Transverse colon (tissue), 4 donors: ENCODE results near the gene CHST11. TPM values are rescaled to one million over a fixed set of nuclear protein-coding genes. Genes with fewer than 3 reads are reported as not detected.
"Not testable (repeated sequence)": the region's sequence is repeated elsewhere in the genome, so short reads cannot be mapped to it uniquely, and the experiment has no call there.

Source experiments
- DNase-seq: peaks from one replicate; pipeline ENCODE4 v3.0.0-alpha.2; 2019
- H3K27ac ChIP-seq, 4 donors: fragments of 200-600 bp; sonication (generic); 2 replicates each; pipeline ENCODE4 v1.5.1; 2016 to 2018; ENCODE audit warnings: inconsistent platforms in 4 of 4
- H3K27me3 ChIP-seq: fragments of 200-600 bp; sonication (generic); 2 replicates; pipeline ENCODE4 v1.5.1; 2017; ENCODE audit warnings: inconsistent platforms
- H3K36me3 ChIP-seq, 4 donors: fragments of 200-600 bp; sonication (generic); 2 replicates each; pipeline ENCODE4 v1.5.1; 2017 to 2019; ENCODE audit warnings: inconsistent platforms in 4 of 4
- H3K4me1 ChIP-seq, 4 donors: fragments of 200-600 bp; sonication (generic); 2 replicates each; pipeline ENCODE4 v1.5.1; 2017 to 2020; ENCODE audit warnings: inconsistent platforms in 4 of 4
- H3K4me3 ChIP-seq, 4 donors: fragments of 200-600 bp; sonication (generic); 1 replicate in 1 of 4; 2 replicates in 3 of 4; pipeline versions ENCODE4 v1.5.1 to v1.6.1; 2017 to 2019; ENCODE audit warnings: inconsistent platforms in 4 of 4
- H3K9me3 ChIP-seq, 2 donors: fragments of 200-600 bp; sonication (generic); 2 replicates each; pipeline ENCODE4 v1.5.1; 2017 to 2019; ENCODE audit warnings: inconsistent platforms in 2 of 2
- EP300 ChIP-seq: sonication (generic); formaldehyde crosslinking; IDR thresholded peaks from one replicate; pipeline ENCODE4 v1.6.1; 2017; ENCODE audit warnings: antibody characterized with exemption, low read depth
- POLR2A ChIP-seq: fragments of 450-650 bp; IDR thresholded peaks from one replicate; pipeline ENCODE4 v1.6.1; 2016; ENCODE audit warnings: antibody characterized with exemption, mild to moderate bottlenecking, moderate library complexity
- POLR2AphosphoS5 ChIP-seq, 3 donors: sonication (generic); formaldehyde crosslinking; IDR thresholded peaks; one replicate each; pipeline ENCODE4 v1.6.1; 2016; ENCODE audit warnings: antibody characterized with exemption in 3 of 3
- WGBS, 2 donors: methylation state at CpG; one replicate each; pipeline ENCODE4 v1.1.5; 2018; ENCODE audit warnings: low coverage in 1 of 2; 5-methylcytosine and 5-hydroxymethylcytosine counted together
- in situ Hi-C, 4 donors: fragments of 200-750 bp; cut with MboI; loops; one replicate each; pipeline versions ENCODE4 v1.15.0 to v1.15.1; 2017; ENCODE audit warnings: low sequenced_read_pairs in 3 of 4, low pct_ligation_motif_present in 1 of 4, low pct_unique_long_range_greater_than_20kb in 1 of 4
- intact Hi-C: fragments of 100-400 bp; cut with DNase I; formaldehyde crosslinking; loops from one replicate; pipeline ENCODE4 v1.15.1; 2023; ENCODE audit warnings: low total_unique reads
- small RNA-seq, 4 donors: library from RNA; depleted of rRNA; stranded (forward); fragments of <200 nt; gene quantifications; one replicate each; pipeline ENCODE3, GENCODE V24; 2016
- total RNA-seq, 4 donors: library from RNA; depleted of rRNA; stranded (reverse); fragments of >200 nt; gene quantifications; one replicate each; pipeline ENCODE4 v1.1.0, GENCODE V29; 2016
- TF ChIP-seq, protein P1 (sequence below), 5 experiments: fragments of 200-600 bp in 3 of 5; fragments of 450-650 bp in 2 of 5; sonication (generic) in 3 of 5; IDR thresholded peaks; 1 replicate in 2 of 5; 2 replicates in 3 of 5; pipeline ENCODE4 v1.5.1; 2016 to 2017; ENCODE audit warnings: antibody characterized with exemption in 5 of 5, inconsistent platforms in 3 of 5, mild to moderate bottlenecking in 2 of 5, moderate library complexity in 1 of 5

Gene CHST11
- total RNA-seq, 4 donors from 2014 or later: 4.2 to 123 (median 31.5) TPM

DNA sequence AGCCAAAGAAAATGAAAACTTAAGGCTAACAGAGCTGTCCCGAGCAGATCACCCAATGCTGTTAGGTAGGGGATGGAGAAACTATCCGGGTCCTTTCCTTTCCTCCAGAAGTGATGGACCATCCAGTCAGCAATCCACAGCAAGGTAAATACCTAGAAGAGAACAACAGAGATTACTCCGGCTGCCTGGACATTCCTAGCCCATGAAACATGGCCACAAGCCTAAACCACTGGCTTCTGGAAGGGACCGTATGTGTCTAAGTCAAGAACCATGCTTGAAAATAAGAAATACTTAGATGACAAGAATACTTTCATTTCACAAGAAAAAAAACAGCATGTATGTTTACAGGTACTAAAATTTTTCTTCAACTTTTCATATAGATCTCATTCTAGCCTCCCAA, 348.4 kb downstream of the CHST11 start:
- no peaks in the 10 kb centered on the region for H3K9me3 ChIP-seq
- in situ Hi-C loops (no loop called here), intact Hi-C loops (no loop called here)
- no peaks in the 10 kb centered on the region for H3K36me3 ChIP-seq
- 80 to 81% methylated on average over 2 to 4 of the region's 4 CpGs for WGBS, 2 donors
- no peaks in the 10 kb centered on the region for H3K27me3 ChIP-seq
- H3K27ac ChIP-seq: no peak overlapping the region
- DNase-seq: no peak
- H3K4me1 ChIP-seq: no peaks in the 10 kb centered on the region
- H3K4me3 ChIP-seq: no peak overlapping the region
- TF ChIP-seq EP300: no peak
- TF ChIP-seq, protein P1, sequence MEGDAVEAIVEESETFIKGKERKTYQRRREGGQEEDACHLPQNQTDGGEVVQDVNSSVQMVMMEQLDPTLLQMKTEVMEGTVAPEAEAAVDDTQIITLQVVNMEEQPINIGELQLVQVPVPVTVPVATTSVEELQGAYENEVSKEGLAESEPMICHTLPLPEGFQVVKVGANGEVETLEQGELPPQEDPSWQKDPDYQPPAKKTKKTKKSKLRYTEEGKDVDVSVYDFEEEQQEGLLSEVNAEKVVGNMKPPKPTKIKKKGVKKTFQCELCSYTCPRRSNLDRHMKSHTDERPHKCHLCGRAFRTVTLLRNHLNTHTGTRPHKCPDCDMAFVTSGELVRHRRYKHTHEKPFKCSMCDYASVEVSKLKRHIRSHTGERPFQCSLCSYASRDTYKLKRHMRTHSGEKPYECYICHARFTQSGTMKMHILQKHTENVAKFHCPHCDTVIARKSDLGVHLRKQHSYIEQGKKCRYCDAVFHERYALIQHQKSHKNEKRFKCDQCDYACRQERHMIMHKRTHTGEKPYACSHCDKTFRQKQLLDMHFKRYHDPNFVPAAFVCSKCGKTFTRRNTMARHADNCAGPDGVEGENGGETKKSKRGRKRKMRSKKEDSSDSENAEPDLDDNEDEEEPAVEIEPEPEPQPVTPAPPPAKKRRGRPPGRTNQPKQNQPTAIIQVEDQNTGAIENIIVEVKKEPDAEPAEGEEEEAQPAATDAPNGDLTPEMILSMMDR (IDR thresholded peaks at IDR 0.05): no peak
- TF ChIP-seq POLR2A: no peak
- TF ChIP-seq POLR2AphosphoS5 (IDR thresholded peaks at IDR 0.05): no peak

GRCh38 chr12:104806194-104806593, 349.4 kb downstream of the CHST11 start:
- intact Hi-C loops, H3K4me1 ChIP-seq, H3K27me3 ChIP-seq, H3K9me3 ChIP-seq, H3K4me3 ChIP-seq, DNase-seq, in situ Hi-C loops, H3K36me3 ChIP-seq, H3K27ac ChIP-seq: not testable (repeated sequence)
- 100% methylated on average over 2 of the region's 4 CpGs; no CpG with 5 or more reads in 1 of the 2 donors for WGBS, 2 donors

DNA sequence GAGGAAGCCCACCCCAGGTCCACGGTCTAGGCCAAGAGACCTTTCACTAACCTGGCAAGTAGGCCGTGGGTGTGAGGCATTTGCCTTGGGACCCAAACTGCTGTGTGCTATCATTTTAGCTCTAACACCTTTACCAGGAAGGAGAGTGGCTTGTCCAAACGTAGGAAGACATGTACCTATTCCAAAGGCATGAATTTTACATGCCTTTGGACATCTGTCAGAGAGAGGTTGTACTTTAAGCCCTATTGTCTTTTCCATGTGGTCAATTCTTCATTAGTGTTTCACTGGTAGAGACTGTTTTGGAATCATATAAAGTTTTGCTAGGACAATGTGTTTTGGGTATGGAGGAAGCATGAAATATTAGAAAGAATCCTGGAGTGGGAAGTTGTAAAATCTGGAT, 352.5 kb downstream of the CHST11 start:
- in situ Hi-C loops (no loop called here), intact Hi-C loops (no loop called here)
- no peaks in the 10 kb centered on the region for H3K36me3 ChIP-seq
- WGBS, 2 donors: 86 to 92% methylated on average over 2 to 3 of the region's 3 CpGs
- no peak overlapping the region for H3K4me3 ChIP-seq
- no peaks in the 10 kb centered on the region for H3K27me3 ChIP-seq
- no peaks in the 10 kb centered on the region for H3K9me3 ChIP-seq
- no peak for DNase-seq
- TF ChIP-seq POLR2AphosphoS5 (IDR thresholded peaks at IDR 0.05) (no peak), POLR2A (no peak), EP300 (no peak)
- TF ChIP-seq, protein P1 (IDR thresholded peaks at IDR 0.05): no peak
- no peaks in the 10 kb centered on the region for H3K4me1 ChIP-seq
- no peak overlapping the region for H3K27ac ChIP-seq

DNA sequence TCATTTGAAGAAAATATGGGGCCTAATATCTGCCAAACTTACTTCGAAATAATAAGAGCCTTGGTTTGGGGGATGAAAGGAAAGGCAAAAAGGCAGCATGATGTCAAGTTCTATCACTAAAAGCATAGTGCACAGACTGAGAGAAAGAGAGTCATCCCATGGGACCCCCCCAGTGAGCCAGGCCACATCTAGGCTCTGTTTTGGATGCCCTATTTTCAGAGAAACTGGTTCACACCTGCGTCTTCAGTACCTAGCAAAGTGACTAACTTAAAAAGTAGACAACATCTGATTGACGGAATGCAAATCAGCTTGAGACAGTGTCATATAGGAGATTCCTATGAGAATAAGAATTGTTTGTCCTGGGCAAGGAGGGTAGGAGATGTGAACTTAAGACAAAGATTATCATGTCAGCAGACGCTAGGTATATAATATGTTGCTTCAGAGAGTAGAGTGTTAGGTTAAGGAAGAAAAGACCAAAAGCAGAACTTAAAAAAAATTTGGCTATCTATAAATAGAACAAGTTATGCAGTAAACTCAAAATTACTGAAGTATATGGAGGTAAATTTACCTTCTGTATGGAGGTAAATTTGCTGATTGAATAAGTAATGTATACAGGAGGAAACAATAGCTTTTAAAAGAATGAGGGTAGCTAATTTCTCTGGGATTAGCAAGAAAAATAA, 353.1 kb downstream of the CHST11 start:
- H3K9me3 ChIP-seq: no peaks in the 10 kb centered on the region
- H3K27ac ChIP-seq: no peak overlapping the region
- no peaks in the 10 kb centered on the region for H3K36me3 ChIP-seq
- in situ Hi-C loops (no loop called here), intact Hi-C loops (no loop called here)
- 58 to 68% methylated on average over 2 to 4 of the region's 4 CpGs for WGBS, 2 donors
- TF ChIP-seq, protein P1 (IDR thresholded peaks at IDR 0.05): no peak
- TF ChIP-seq POLR2A (no peak), POLR2AphosphoS5 (IDR thresholded peaks at IDR 0.05) (no peak), EP300 (no peak)
- H3K4me3 ChIP-seq: no peak overlapping the region
- DNase-seq: no peak
- no peaks in the 10 kb centered on the region for H3K4me1 ChIP-seq
- H3K27me3 ChIP-seq: no peaks in the 10 kb centered on the region

Small RNA genes lying within 50 kb of the gene (small RNA-seq; reads per million reads assigned to genes)
- 0 to 1.4 (median 0.83) reads per million in 4 donors for gene MIR3922

Other genes starting within 250 kb of the CHST11 start
- gene TXNRD1, start 241.2 kb upstream of the CHST11 start, total RNA-seq: 100 to 1,000 TPM in 3 of 4 donors, 10 to 100 TPM in 1; 72.9 to 127 (median 122) TPM
- 10 to 100 TPM in 2 of 4 donors, 1 to 10 TPM in 2; 4.9 to 50.0 (median 14.3) TPM for gene EID3, start 153.2 kb upstream of the CHST11 start, total RNA-seq